Left renal cortex interstitium (tissue), 4 donors: ENCODE results near the gene BTF3L4. TPM values are rescaled to one million over a fixed set of nuclear protein-coding genes. Genes with fewer than 3 reads are reported as not detected.
"Not testable (repeated sequence)": the region's sequence is repeated elsewhere in the genome, so short reads cannot be mapped to it uniquely, and the experiment has no call there.

ENCODE experiments used
- DNase-seq, 4 donors: peaks; one replicate each; pipeline ENCODE4 v3.0.0-alpha.2; 2013; ENCODE audit warnings: low read depth in 4 of 4, low spot score in 2 of 4, missing footprints in 1 of 4
- polyA plus RNA-seq, 4 donors: library from polyadenylated mRNA; unstranded; fragments of 120-200 nt; gene quantifications; one replicate each; pipeline ENCODE4 v1.2.1, GENCODE V29; 2013; ENCODE audit not compliant: insufficient read length in 4 of 4

The BTF3L4 gene
- polyA plus RNA-seq, 4 donors, result 75.0 to 90.3 (median 80.1) TPM

- peak; percentile 71 to 86 (median 83) for DNase-seq
Observed at GRCh38 chr1:52055066-52055865, 829 bp upstream of the BTF3L4 start, which contains the start of gene TXNDC12. Gene TXNDC12 (minus strand): TSS chr1:52055191. CDS start chr1:52055096, 95 bp downstream.

- peak in 1 of 4 donors; percentile 65 for DNase-seq
Observed at GRCh38 chr1:52055866-52056162, 281 bp upstream of the BTF3L4 start.

GRCh38 chr1:52056937-52057231, 789 bp downstream of the BTF3L4 start:
- no peak for DNase-seq

DNA sequence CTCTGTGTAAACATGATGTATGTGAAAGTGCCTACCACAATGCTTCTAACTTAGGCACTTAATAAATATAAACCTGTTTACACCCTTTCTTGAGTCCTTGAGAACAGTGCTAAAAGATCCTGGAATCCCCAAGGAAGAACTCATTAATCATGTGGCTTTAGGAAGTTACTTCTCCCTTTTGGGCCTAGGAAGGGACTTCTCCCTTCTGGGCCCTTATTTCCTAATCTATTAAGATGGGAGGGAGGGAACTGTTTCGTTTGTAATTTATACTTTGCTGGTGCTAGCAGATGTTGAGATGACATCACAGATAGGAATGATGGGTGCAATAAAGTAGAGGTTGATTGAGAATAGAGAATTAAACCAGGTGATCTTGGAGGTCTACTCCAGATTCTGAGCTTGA, 1.2 kb downstream of the BTF3L4 start:
- no peak for DNase-seq

DNA sequence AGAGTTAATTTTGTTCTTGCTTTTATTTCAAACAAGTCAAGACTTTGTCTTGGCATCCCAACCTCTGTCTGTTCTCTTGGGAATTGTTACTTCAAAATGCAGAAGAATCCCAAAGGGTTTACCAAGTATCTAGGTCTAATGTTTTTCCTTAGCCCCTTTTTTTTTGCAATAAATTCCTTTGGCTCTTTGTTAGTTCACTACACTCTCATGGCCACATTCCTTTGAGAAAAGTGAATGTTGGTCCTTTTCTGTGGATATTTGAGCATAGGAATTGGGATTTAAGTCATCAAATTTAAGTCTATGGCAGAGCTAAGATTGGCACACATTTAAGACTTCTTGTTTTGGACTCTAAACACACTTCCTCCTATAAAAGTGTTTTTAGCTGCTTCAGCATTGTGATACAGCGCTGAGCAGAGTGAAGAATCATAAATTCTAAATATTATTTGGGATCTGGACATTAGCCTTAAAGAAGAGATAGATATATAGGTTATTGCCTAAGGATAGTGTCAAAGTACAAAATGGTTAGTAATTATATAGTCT, 1.9 kb downstream of the BTF3L4 start:
- DNase-seq, result no peak

GRCh38 chr1:52059321-52059720, 3.2 kb downstream of the BTF3L4 start:
- DNase-seq, result no peak

- no peak for DNase-seq
Observed at GRCh38 chr1:52059888-52060287, 3.8 kb downstream of the BTF3L4 start.

DNA sequence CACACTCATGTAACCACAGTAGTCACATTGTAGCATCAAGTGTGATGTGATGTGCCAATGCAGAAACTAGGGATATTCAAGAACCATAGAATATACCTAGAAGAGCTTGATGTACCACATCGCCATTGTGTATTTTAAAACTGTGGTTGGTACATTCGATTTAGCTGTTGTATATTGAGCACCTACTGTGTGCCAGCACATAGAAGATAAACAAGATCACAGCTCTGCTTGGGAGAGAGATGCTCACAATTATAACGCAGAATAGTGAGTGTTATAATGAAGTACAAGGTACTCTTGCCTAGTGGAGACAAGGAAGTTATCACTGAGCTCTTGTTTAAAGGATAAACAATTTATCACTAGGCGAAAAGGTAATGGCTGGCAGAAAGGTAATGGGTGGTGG, 4.7 kb downstream of the BTF3L4 start:
- DNase-seq, result no peak

- no peak for DNase-seq
Observed at GRCh38 chr1:52063192-52063591, 7.1 kb downstream of the BTF3L4 start.

- no peak for DNase-seq
Observed at GRCh38 chr1:52070704-52071103, 14.6 kb downstream of the BTF3L4 start.

DNA sequence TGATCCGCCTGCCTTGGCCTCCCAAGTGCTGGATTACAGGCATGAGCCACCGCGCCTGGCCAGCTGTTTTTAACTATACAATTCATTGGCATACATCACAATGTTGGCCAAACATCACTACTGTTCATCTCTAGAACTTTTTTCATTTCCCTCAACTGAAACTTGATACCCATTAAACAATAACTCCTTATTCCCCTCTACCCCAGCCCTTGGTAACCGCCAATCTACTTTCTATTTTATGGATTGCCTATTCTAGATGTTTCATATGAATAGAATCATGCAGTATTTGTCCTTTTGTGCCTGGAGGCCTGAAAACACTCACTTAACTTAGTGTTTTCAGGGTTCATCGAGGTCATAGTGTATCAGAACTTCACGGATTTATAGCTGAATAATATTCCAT, 16.2 kb downstream of the BTF3L4 start:
- no peak for DNase-seq

DNA sequence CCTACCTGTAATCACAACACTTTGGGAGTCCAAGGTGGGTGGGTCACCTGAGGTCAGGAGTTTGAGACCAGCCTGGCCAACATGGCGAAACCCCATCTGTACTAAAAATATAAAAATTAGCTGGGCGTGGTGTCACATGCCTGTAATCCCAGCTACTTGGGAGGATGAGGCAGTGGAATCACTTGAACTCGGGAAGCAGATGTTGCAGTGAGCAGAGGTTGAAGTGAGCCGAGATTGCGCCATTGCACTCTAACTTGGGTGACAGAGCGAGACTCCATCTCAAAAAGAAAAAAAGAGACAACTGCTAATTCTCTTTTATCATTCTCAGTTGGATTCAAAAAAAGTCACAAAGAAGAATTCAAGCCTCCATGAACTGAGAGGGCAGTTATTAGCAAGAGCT, 21.2 kb downstream of the BTF3L4 start:
- not testable (repeated sequence) for DNase-seq

DNA sequence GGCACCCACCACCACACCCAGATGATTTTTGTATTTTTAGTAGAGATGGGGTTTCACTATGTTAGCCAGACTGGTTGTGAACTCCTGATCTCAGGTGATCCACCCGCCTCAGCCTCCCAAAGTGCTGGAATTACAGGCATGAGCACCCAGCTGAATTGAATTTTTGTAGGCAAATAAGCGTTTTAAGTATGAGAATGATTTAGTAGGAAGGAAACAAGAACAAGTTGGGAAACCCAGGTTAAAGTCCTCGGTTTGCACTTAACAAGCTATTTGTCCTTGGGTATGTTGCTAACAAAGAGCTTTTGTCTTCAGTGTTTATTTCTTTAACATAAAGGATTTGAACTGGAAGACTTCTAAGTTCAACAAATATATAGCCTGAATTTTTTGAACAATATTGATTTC, 23.9 kb downstream of the BTF3L4 start:
- DNase-seq, result no peak

GRCh38 chr1:52087892-52088291, 31.8 kb downstream of the BTF3L4 start:
- DNase-seq, result not testable (repeated sequence)

GRCh38 chr1:52094300-52094699, 38.2 kb downstream of the BTF3L4 start:
- DNase-seq, result not testable (repeated sequence)

- no peak for DNase-seq
Observed at GRCh38 chr1:52096216-52096615, 40.1 kb downstream of the BTF3L4 start.

DNA sequence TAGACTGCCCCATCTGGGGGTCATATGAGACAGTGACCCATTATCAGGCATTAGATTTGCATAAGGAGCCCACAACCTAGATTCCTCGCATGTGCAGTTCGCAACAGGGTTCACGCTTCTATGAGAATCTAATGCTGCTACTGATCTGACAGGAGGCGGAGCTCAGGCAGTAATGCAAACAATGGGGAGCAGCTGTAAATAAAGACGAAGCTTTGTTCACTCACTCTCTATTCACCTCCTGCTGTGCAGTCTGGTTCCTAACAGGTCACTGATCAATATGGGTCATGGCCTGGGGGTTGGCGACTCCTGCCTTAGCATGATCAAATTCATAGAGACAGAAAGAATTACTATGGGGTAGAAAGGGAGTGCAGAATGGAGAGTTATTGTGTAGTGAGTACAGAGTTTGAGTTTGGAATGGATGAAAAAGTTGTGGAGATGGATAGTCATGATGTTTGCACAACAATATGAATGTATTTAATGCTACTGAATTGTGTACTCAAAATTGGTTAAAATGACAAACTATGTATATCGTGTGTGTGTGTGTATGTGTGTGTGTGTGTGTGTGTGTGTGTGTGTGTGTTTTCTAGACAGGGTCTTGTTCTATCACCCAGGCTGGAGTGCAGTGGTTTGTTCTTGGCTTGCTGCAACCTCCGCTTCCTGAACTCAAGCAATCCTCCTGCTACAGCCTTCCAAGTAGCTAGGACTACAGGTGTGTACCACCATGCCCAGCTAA, 42.2 kb downstream of the BTF3L4 start:
- no peak for DNase-seq

- DNase-seq, result no peak
Observed at GRCh38 chr1:52102336-52103013, 46.4 kb downstream of the BTF3L4 start.

- no peak for DNase-seq
Observed at GRCh38 chr1:52111492-52111891, 55.4 kb downstream of the BTF3L4 start.

- no peak for DNase-seq
Observed at GRCh38 chr1:52112489-52112888, 56.4 kb downstream of the BTF3L4 start.

GRCh38 chr1:52119301-52120079, 63.4 kb downstream of the BTF3L4 start:
- DNase-seq, result no peak
